GM23248 (cell line): ENCODE data around the gene NCOA1. TPM values are rescaled to one million over a fixed set of nuclear protein-coding genes. Genes with fewer than 3 reads are reported as not detected.

ENCODE experiments used
- DNase-seq: peaks from one replicate; pipeline ENCODE4 v3.0.0-alpha.2; 2015
- H2AFZ ChIP-seq: fragments of 200-600 bp; sonication (generic); 2 replicates; pipeline ENCODE4 v1.6.1; 2016; ENCODE audit warnings: antibody characterized with exemption
- H3F3A ChIP-seq: fragments of 200-600 bp; sonication (generic); 2 replicates; pipeline ENCODE4 v1.6.1; 2016; ENCODE audit warnings: mild to moderate bottlenecking, antibody characterized with exemption, mixed run types; ENCODE audit not compliant: insufficient read depth
- H3K27ac ChIP-seq: fragments of 200-600 bp; sonication (generic); 2 replicates; pipeline ENCODE4 v1.5.1; 2016; ENCODE audit warnings: mild to moderate bottlenecking
- H3K27me3 ChIP-seq: fragments of 200-600 bp; sonication (generic); replicated peaks from 2 replicates; pipeline ENCODE4 v1.6.1; 2016; ENCODE audit warnings: mild to moderate bottlenecking; ENCODE audit not compliant: insufficient read depth
- H3K36me3 ChIP-seq: fragments of 200-600 bp; sonication (generic); 2 replicates; pipeline ENCODE4 v1.6.1; 2016; ENCODE audit warnings: low read depth, mild to moderate bottlenecking
- H3K4me1 ChIP-seq: fragments of 200-600 bp; sonication (generic); 2 replicates; pipeline ENCODE4 v1.6.1; 2016; ENCODE audit warnings: mild to moderate bottlenecking; ENCODE audit not compliant: insufficient read depth
- H3K4me2 ChIP-seq: fragments of 200-600 bp; sonication (generic); one replicate; pipeline ENCODE4 v1.6.1; 2016; ENCODE audit warnings: mild to moderate bottlenecking; ENCODE audit not compliant: unreplicated experiment
- H3K4me3 ChIP-seq: fragments of 200-600 bp; sonication (generic); 2 replicates; pipeline ENCODE4 v1.5.1; 2016; ENCODE audit warnings: mild to moderate bottlenecking
- H3K79me2 ChIP-seq: fragments of 200-600 bp; sonication (generic); 2 replicates; pipeline ENCODE4 v1.6.1; 2016; ENCODE audit warnings: mild to moderate bottlenecking; ENCODE audit not compliant: insufficient read depth
- H3K9ac ChIP-seq: fragments of 200-600 bp; sonication (generic); 2 replicates; pipeline ENCODE4 v1.6.1; 2016; ENCODE audit warnings: mild to moderate bottlenecking
- H3K9me2 ChIP-seq: fragments of 200-600 bp; sonication (generic); 2 replicates; pipeline ENCODE4 v1.6.1; 2016; ENCODE audit warnings: mixed run types, mild to moderate bottlenecking, moderate library complexity; ENCODE audit not compliant: insufficient read depth
- H3K9me3 ChIP-seq: fragments of 200-600 bp; sonication (generic); one replicate; pipeline ENCODE4 v1.6.1; 2017; ENCODE audit warnings: low read depth
- H4K20me1 ChIP-seq: fragments of 200-600 bp; sonication (generic); 2 replicates; pipeline ENCODE4 v1.6.0; 2016; ENCODE audit not compliant: insufficient read depth
- EZH2 ChIP-seq: fragments of 200-600 bp; sonication (generic); IDR thresholded peaks from 2 replicates; pipeline ENCODE4 v1.6.1; 2018; ENCODE audit warnings: antibody characterized with exemption, mild to moderate bottlenecking; ENCODE audit not compliant: insufficient read depth, poor library complexity, severe bottlenecking
- EZH2phosphoT487 ChIP-seq: fragments of 200-600 bp; sonication (generic); IDR thresholded peaks from 2 replicates; pipeline ENCODE4 v1.6.1; 2018; ENCODE audit warnings: antibody characterized with exemption, moderate library complexity, mild to moderate bottlenecking, low read depth; ENCODE audit not compliant: insufficient read depth
- WGBS, 2 experiments: methylation state at CpG; one replicate each; pipeline ENCODE4 v1.1.6; 2015 to 2017; ENCODE audit warnings: low lambda C conversion rate in 2 of 2, low coverage in 1 of 2; ENCODE audit errors: missing lambda C conversion rate in 2 of 2; 5-methylcytosine and 5-hydroxymethylcytosine counted together
- in situ Hi-C: fragments of 300-500 bp; cut with MboI; formaldehyde crosslinking; loops from 2 replicates; pipeline ENCODE4 v1.15.0; 2020
- polyA plus RNA-seq: library from polyadenylated mRNA; unstranded; fragments of >200 nt; fragmentation: Nextera tagmentation; extraction: Ambion mirVana; gene quantifications from 2 replicates; pipeline ENCODE4 v1.2.1, GENCODE V29; 2016
- total RNA-seq: library from RNA; depleted of rRNA; stranded (reverse); fragments of >200 nt; shearing (Covaris generic); gene quantifications from 2 replicates; pipeline ENCODE4 v1.2.3, GENCODE V29; 2014

The NCOA1 gene
- total and polyA plus RNA-seq, 2 experiments from 2014 or later = 2.6 to 8.0 TPM

DNA sequence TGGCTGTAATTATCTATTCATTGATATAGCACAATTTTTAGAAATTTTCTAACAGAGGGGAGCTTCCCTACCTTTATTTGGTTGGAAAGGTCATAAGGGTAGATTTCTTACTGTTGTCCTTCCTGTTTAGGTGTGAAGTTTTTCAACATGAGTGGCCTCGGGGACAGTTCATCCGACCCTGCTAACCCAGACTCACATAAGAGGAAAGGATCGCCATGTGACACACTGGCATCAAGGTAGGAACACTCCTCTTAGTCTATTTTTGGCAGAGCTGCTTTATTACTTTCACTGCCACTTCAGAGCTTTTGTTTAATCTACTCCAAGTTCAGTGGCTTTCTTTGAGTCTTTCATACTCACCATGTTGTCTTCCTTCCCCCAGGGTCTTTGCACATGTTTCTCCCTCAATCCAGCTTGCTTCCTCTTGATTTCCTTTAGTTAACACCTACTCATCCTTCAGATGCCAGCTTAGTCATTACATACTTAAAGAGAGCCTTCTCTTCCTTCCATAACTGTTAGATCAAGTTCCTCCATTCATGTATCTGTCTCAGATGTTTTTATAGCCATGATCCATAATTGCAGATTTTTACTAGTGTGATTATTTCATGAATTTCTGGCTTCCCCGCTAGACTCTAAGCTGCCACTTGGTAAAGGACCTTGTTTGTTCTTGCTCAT lies 167.6 kb downstream of the NCOA1 start:
- Histone ChIP-seq H3F3A (no peaks in the 10 kb centered on the region), H3K9me2 (no peaks in the 10 kb centered on the region), H3K4me2 (no peak overlapping the region), H2AFZ (no peak overlapping the region), H3K9ac (no peak overlapping the region), H3K27ac (no peak overlapping the region), H3K4me3 (no peak overlapping the region), H3K9me3 (no peaks in the 10 kb centered on the region), H4K20me1 (no peaks in the 10 kb centered on the region), H3K36me3 (no peaks in the 10 kb centered on the region), H3K4me1 (no peaks in the 10 kb centered on the region), H3K27me3 (no peaks in the 10 kb centered on the region), H3K79me2 (no peaks in the 10 kb centered on the region)
- TF ChIP-seq EZH2 (no peak), EZH2phosphoT487 (no peak)
- WGBS, 2 experiments = 84 to 89% methylated on average over 4 of the region's 4 CpGs
- DNase-seq = peak; percentile 2
- in situ Hi-C loops = no loop called here

DNA sequence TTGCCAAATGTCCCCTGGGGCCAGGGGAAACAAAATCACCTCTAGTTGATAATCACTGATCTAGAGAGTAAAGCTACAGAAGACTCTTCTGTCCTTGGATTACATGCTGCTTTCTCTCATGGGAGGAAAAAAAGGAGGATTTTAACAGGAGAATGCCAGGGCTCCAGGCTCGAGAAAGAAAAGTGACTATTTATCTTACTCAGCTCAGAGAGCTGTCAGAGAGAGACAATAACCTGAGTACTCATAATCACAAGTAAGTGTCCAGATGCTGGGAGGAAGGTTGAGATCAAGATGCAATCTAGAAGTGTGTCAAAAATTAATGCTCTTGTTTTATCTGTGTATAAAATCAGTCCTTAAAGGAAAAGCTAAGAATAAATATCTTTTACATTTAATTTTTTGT lies 168.8 kb downstream of the NCOA1 start:
- H3K27me3 ChIP-seq = no peaks in the 10 kb centered on the region

DNA sequence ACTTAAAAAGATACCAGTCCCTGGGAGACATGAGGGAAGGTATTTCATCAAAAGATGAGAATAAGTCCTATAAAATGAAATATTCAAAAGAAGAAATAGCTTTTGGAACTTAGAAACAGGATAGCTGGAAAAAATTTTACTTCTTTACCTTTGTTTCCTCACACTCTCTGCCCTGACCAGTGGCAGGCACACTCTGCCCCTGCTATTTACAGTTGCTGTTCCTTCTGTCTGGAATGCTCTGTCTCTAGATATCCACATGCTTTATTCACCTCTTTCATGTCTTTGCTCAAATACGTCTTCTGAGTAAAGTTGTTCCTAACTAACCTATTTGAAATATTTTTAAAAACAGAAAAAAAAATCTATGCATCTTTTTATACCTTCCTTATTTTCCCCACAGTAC lies 176.5 kb downstream of the NCOA1 start:
- H3K79me2 ChIP-seq = no peaks in the 10 kb centered on the region
- H2AFZ ChIP-seq = no peak overlapping the region
- no peaks in the 10 kb centered on the region for H3F3A ChIP-seq
- H3K4me3 ChIP-seq = no peak overlapping the region
- no peaks in the 10 kb centered on the region for H3K4me1 ChIP-seq
- H4K20me1 ChIP-seq = no peaks in the 10 kb centered on the region
- no peak for TF ChIP-seq EZH2
- TF ChIP-seq EZH2phosphoT487 = no peak
- in situ Hi-C loops = no loop called here
- H3K9me2 ChIP-seq = no peaks in the 10 kb centered on the region
- no peaks in the 10 kb centered on the region for H3K27me3 ChIP-seq
- H3K9me3 ChIP-seq = no peaks in the 10 kb centered on the region
- H3K27ac ChIP-seq = no peak overlapping the region
- H3K36me3 ChIP-seq = no peaks in the 10 kb centered on the region
- no peak overlapping the region for H3K4me2 ChIP-seq
- H3K9ac ChIP-seq = no peak overlapping the region
- DNase-seq = no peak
- 92 to 95% methylated on average over 1 of the region's 1 CpG for WGBS, 2 experiments

More for the DNA sequence above, 168.8 kb downstream of the NCOA1 start:
- Histone ChIP-seq H3K9ac (no peak overlapping the region), H4K20me1 (no peaks in the 10 kb centered on the region), H3K27ac (no peak overlapping the region), H3K9me2 (no peaks in the 10 kb centered on the region), H3K4me3 (no peak overlapping the region), H3F3A (no peaks in the 10 kb centered on the region), H3K4me2 (no peak overlapping the region), H3K9me3 (no peaks in the 10 kb centered on the region), H3K4me1 (no peaks in the 10 kb centered on the region), H3K79me2 (no peaks in the 10 kb centered on the region), H2AFZ (no peak overlapping the region), H3K36me3 (no peaks in the 10 kb centered on the region)
- no peak for TF ChIP-seq EZH2phosphoT487
- no peak for TF ChIP-seq EZH2
- DNase-seq = no peak
- in situ Hi-C loops = no loop called here
- 30 to 41% methylated on average over 1 of the region's 1 CpG for WGBS, 2 experiments

DNA sequence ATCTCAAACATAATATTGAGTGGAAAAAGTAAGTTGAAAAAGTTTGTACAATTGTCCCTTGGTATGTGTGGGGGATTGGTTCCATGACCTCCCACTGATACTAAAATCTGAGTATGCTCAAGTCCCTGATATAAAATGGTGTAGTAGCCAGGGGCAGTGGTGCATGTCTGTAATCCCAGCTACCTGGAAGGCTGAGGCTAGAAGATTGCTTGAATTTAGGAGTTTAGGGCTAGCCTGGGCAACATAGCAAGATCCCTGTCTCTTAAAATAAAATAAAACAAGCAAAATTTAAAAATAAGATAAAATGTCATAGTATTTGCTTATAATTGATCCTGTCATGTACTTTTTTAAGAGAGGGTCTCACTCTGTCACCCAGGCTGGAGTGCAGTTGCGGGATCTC lies 180.2 kb downstream of the NCOA1 start:
- no peak for DNase-seq
- Histone ChIP-seq H3F3A (no peaks in the 10 kb centered on the region), H3K9me3 (no peaks in the 10 kb centered on the region), H3K79me2 (no peaks in the 10 kb centered on the region), H3K9me2 (no peaks in the 10 kb centered on the region), H3K36me3 (no peaks in the 10 kb centered on the region), H3K4me1 (no peaks in the 10 kb centered on the region), H3K4me3 (no peak overlapping the region), H2AFZ (no peak overlapping the region), H3K27me3 (no peaks in the 10 kb centered on the region), H3K9ac (no peak overlapping the region), H4K20me1 (no peaks in the 10 kb centered on the region), H3K27ac (no peak overlapping the region), H3K4me2 (no peak overlapping the region)
- TF ChIP-seq EZH2phosphoT487 (no peak), EZH2 (no peak)
- WGBS, 2 experiments = 95 to 96% methylated on average over 1 of the region's 1 CpG
- in situ Hi-C loops = no loop called here
